ENCODE data around the gene DPYD. TPM values are rescaled to one million over a fixed set of nuclear protein-coding genes. Genes with fewer than 3 reads are reported as not detected.

The DPYD gene
- total RNA-seq, 4 donors from 2014 or later, result 30.9 to 66.6 (median 48.2) TPM

GRCh38 chr1:97743129-97743528 lies 177.7 kb downstream of the DPYD start:
- TF ChIP-seq POLR2A (IDR thresholded peaks at IDR 0.05), result no peak
- no peak for TF ChIP-seq CTCF (IDR thresholded peaks at IDR 0.05)
- H3K4me1 ChIP-seq, result no peaks in the 10 kb centered on the region

GRCh38 chr1:97740891-97741290 lies 179.9 kb downstream of the DPYD start:
- Histone ChIP-seq H3K4me3 (no peak overlapping the region), H3K9me3 (no peaks in the 10 kb centered on the region), H3K4me1 (no peaks in the 10 kb centered on the region), H3K36me3 (no peaks in the 10 kb centered on the region), H3K27ac (no peak overlapping the region), H3K27me3 (no peaks in the 10 kb centered on the region)
- no peak for DNase-seq
- TF ChIP-seq POLR2A (IDR thresholded peaks at IDR 0.05) (no peak), CTCF (IDR thresholded peaks at IDR 0.05) (no peak)
- intact Hi-C loops (cut with DNase I; ENCODE audit: low total_unique reads), result no loop called here

More at GRCh38 chr1:97743129-97743528, 177.7 kb downstream of the DPYD start:
- no peak overlapping the region for H3K4me3 ChIP-seq
- no peak for DNase-seq
- H3K27me3 ChIP-seq, result no peaks in the 10 kb centered on the region
- H3K9me3 ChIP-seq, result no peaks in the 10 kb centered on the region
- H3K27ac ChIP-seq, result no peak overlapping the region
- H3K36me3 ChIP-seq, result no peaks in the 10 kb centered on the region
- intact Hi-C loops (cut with DNase I; ENCODE audit: low total_unique reads), result no loop called here

GRCh38 chr1:97739596-97740103 lies 181.2 kb downstream of the DPYD start:
- no peak for TF ChIP-seq CTCF (IDR thresholded peaks at IDR 0.05)
- no peak for TF ChIP-seq POLR2A (IDR thresholded peaks at IDR 0.05)

GRCh38 chr1:97738270-97738669 lies 182.6 kb downstream of the DPYD start:
- TF ChIP-seq CTCF (IDR thresholded peaks at IDR 0.05) (no peak), POLR2A (IDR thresholded peaks at IDR 0.05) (no peak)
- Histone ChIP-seq H3K36me3 (no peaks in the 10 kb centered on the region), H3K27ac (no peak overlapping the region), H3K4me3 (no peak overlapping the region), H3K9me3 (no peaks in the 10 kb centered on the region), H3K27me3 (no peaks in the 10 kb centered on the region), H3K4me1 (no peaks in the 10 kb centered on the region)
- no peak for DNase-seq
- intact Hi-C loops (cut with DNase I; ENCODE audit: low total_unique reads), result no loop called here

More at GRCh38 chr1:97739596-97740103, 181.2 kb downstream of the DPYD start:
- Histone ChIP-seq H3K4me1 (no peaks in the 10 kb centered on the region), H3K36me3 (no peaks in the 10 kb centered on the region), H3K27me3 (no peaks in the 10 kb centered on the region), H3K9me3 (no peaks in the 10 kb centered on the region), H3K27ac (no peak overlapping the region), H3K4me3 (no peak overlapping the region)
- DNase-seq, result no peak
- intact Hi-C loops (cut with DNase I; ENCODE audit: low total_unique reads), result no loop called here

- TF ChIP-seq CTCF (IDR thresholded peaks at IDR 0.05) (no peak), POLR2A (IDR thresholded peaks at IDR 0.05) (no peak)
- Histone ChIP-seq H3K9me3 (no peaks in the 10 kb centered on the region), H3K27ac (no peak overlapping the region), H3K27me3 (no peaks in the 10 kb centered on the region), H3K4me3 (no peak overlapping the region), H3K4me1 (no peaks in the 10 kb centered on the region), H3K36me3 (no peaks in the 10 kb centered on the region)
- no peak for DNase-seq
- intact Hi-C loops (cut with DNase I; ENCODE audit: low total_unique reads), result no loop called here
These were observed 190.6 kb downstream of the DPYD start for GRCh38 chr1:97730271-97730670.

All from uterus (tissue), 4 donors.